Right cardiac atrium (tissue), 5 donors: ENCODE measurements around the gene FBXO8. TPM values are rescaled to one million over a fixed set of nuclear protein-coding genes. Genes with fewer than 3 reads are reported as not detected.

Experiments
- ATAC-seq, 2 donors: fragments of 200-7000 bp; cut with Tn5 transposase; one replicate each; pipeline versions ENCODE4 v1.8.0 to v1.9.1; 2020; ENCODE audit warnings: moderate library complexity in 2 of 2, mild to moderate bottlenecking in 1 of 2
- DNase-seq, 3 donors: peaks; one replicate each; pipeline ENCODE4 v3.0.0-alpha.2; 2020
- H3K27ac ChIP-seq: one replicate; pipeline ENCODE4 v1.5.1; 2013; ENCODE audit warnings: mild to moderate bottlenecking, low read length, control low read depth, moderate library complexity
- H3K27me3 ChIP-seq: one replicate; pipeline ENCODE4 v1.6.1; 2013; ENCODE audit not compliant: control insufficient read depth, insufficient read depth
- H3K4me1 ChIP-seq: one replicate; pipeline ENCODE4 v1.6.1; 2013; ENCODE audit warnings: low read length; ENCODE audit not compliant: control insufficient read depth, insufficient read depth
- H3K4me3 ChIP-seq: one replicate; pipeline ENCODE4 v1.5.1; 2013; ENCODE audit warnings: low read length, control low read depth
- H3K9me3 ChIP-seq: one replicate; pipeline ENCODE4 v1.6.1; 2013; ENCODE audit warnings: low read length; ENCODE audit not compliant: control insufficient read depth
- WGBS: extraction: QIAGEN DNeasy Blood & Tissue Kit; methylation state at CpG from one replicate; pipeline ENCODE4 v1.1.7; 2013; 5-methylcytosine and 5-hydroxymethylcytosine counted together
- intact Hi-C, 4 donors: fragments of 100-400 bp; cut with DNase I; formaldehyde crosslinking; loops; one replicate each; pipeline versions ENCODE4 v1.11.0 to v1.14.0; 2022 to 2023
- polyA plus RNA-seq: library from polyadenylated mRNA; stranded (reverse); fragments of 200-250 nt; gene quantifications from one replicate; pipeline ENCODE4 v1.2.3, GENCODE V29; 2013
- total RNA-seq, 4 donors: library from RNA; stranded (reverse); fragmentation: NEBNext Ultra II Directional; extraction: Animal tissue kit (Norgen Biotek cat#: 25700); gene quantifications; one replicate each; pipeline ENCODE4 v1.2.1, GENCODE V29; 2021
- donor health status: healthy with polysubstance abuse.
- donor health status: DM: no; HTN: yes; CAD: no.
- donor health status: DM: no; HTN: no; CAD: no.
- donor health status: DM: no; HTN: yes; CAD: no; lungs with severe emphysema.
- donor health status: DM: yes; HTN: yes; CAD: no.

FBXO8 gene
- total and polyA plus RNA-seq, 5 donors, result 22.5 to 32.0 (median 29.7) TPM

DNA sequence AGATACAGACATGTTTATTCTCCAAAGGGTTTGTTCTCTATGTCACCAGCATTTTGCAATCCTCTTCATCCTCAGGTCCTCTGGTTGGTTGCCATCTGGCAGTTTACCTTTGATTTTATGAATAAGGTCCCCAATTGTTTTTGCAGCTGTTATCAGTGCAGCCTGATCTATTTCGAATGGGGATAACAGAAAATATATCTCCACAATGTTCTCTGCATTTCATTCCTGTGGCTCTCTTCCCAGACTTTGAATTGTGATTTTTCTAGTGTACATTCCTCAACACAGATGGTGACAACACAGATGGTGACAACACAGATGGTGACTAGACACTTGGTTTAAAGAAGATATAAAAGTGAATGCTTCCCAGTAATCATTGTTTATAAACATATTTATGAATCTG is 74.1 kb downstream of the FBXO8 start:
- Histone ChIP-seq H3K27me3 (no peaks in the 10 kb centered on the region), H3K27ac (no peak overlapping the region), H3K9me3 (no peaks in the 10 kb centered on the region), H3K4me1 (no peaks in the 10 kb centered on the region), H3K4me3 (no peak overlapping the region)
- intact Hi-C loops, result no loop called here
- ATAC-seq, result no peak
- DNase-seq, result no peak
- 13% methylated on average over 1 of the region's 1 CpG for WGBS

- 63% methylated on average over 3 of the region's 3 CpGs for WGBS
- DNase-seq (no peak), ATAC-seq (no peak)
- Histone ChIP-seq H3K9me3 (no peaks in the 10 kb centered on the region), H3K27ac (no peak overlapping the region), H3K4me1 (no peaks in the 10 kb centered on the region), H3K4me3 (no peak overlapping the region), H3K27me3 (no peaks in the 10 kb centered on the region)
- intact Hi-C loops, result no loop called here
Measured at GRCh38 chr4:174207367-174207766, 76.1 kb downstream of the FBXO8 start.

DNA sequence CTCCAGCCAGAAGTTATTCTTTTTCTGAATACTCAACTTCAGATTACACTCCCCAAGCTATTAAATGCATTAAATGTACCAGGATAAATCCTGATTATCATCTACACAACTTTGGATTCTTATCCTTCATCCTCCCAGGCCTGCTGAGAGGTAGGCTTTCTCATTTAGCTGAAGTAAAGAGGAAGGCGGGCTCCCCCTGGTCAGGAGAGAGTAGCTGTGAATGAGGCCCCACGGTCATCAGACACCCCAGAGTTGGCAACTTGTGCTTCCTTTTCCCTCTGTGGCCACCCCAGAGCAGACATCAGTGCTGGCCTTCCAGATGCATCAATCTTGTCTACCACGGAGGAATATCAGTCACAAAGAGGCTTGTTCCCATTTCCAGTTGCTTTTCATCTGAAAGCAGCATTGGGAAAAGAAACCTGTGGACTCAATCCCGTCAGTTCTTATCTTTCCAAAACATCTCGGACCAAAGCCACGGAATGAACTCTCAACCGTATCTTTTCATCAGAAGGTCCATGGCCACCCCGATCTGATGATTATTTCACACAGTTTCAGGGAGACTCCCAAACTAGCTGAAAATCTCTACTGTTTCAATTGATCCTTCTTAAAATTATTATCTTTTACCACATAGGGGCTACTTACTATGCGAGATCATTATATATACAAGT is 79.2 kb downstream of the FBXO8 start:
- Histone ChIP-seq H3K4me3 (no peak overlapping the region), H3K27me3 (no peaks in the 10 kb centered on the region)
- intact Hi-C loops, result no loop called here

DNA sequence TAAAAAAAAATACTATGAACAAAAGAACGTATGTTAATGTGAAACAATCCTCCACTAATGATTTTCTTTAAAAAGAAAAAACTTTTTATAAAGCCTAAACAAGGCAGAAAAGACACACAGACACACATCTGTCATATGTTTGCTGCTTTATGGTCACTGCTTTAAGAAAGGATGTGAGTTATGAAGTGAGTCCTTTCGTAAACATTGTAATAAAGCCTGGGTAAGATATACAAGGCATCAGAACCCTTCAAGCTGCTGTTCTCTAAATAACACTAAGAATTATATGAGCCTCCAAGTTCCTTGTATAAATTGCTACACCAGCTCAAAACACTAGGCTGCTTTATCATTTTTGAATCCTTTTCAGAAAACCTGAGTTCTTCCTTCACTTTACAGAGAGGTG is 81.6 kb downstream of the FBXO8 start:
- intact Hi-C loops, result no loop called here
- Histone ChIP-seq H3K27ac (no peak overlapping the region), H3K9me3 (no peaks in the 10 kb centered on the region), H3K4me3 (no peak overlapping the region), H3K27me3 (no peaks in the 10 kb centered on the region), H3K4me1 (no peaks in the 10 kb centered on the region)
- WGBS, result 84% methylated on average over 2 of the region's 2 CpGs
- DNase-seq (no peak), ATAC-seq (no peak)

More for the DNA sequence above, 79.2 kb downstream of the FBXO8 start:
- Histone ChIP-seq H3K4me1 (no peaks in the 10 kb centered on the region), H3K27ac (no peak overlapping the region), H3K9me3 (no peaks in the 10 kb centered on the region)
- 75% methylated on average over 9 of the region's 9 CpGs for WGBS
- DNase-seq, result no peak
- no peak for ATAC-seq

DNA sequence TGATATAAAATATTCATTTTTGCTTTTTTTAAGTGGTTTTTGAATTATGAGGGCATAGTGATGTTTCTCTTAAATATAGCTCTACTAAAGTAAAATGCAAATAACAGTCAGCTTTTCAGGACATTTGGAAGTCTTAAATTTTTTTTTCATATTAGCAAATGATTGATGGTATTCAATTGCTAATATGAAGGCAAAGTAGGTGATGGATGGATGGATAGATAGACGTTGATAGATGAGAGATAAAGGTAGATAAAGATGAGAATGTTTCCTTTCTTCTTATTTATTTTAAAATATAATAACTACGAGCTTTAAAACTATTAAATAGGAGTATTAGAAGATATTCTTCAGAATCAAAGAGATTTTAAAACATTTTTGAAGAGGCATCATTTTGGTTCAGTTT is 83.7 kb downstream of the FBXO8 start:
- no peak for DNase-seq
- intact Hi-C loops, result no loop called here
- 64% methylated on average over 2 of the region's 2 CpGs for WGBS
- H3K27ac ChIP-seq, result no peak overlapping the region
- H3K27me3 ChIP-seq, result no peaks in the 10 kb centered on the region
- no peak overlapping the region for H3K4me3 ChIP-seq
- no peaks in the 10 kb centered on the region for H3K9me3 ChIP-seq
- no peaks in the 10 kb centered on the region for H3K4me1 ChIP-seq
- ATAC-seq, result no peak

- H3K4me1 ChIP-seq, result no peaks in the 10 kb centered on the region
- no peak overlapping the region for H3K4me3 ChIP-seq
- WGBS, result 35% methylated on average over 4 of the region's 4 CpGs
- no peaks in the 10 kb centered on the region for H3K27me3 ChIP-seq
- no peak for DNase-seq
- H3K27ac ChIP-seq, result no peak overlapping the region
- no peaks in the 10 kb centered on the region for H3K9me3 ChIP-seq
- intact Hi-C loops, result no loop called here
- ATAC-seq, result no peak
Measured at GRCh38 chr4:174198828-174199227, 84.6 kb downstream of the FBXO8 start.

DNA sequence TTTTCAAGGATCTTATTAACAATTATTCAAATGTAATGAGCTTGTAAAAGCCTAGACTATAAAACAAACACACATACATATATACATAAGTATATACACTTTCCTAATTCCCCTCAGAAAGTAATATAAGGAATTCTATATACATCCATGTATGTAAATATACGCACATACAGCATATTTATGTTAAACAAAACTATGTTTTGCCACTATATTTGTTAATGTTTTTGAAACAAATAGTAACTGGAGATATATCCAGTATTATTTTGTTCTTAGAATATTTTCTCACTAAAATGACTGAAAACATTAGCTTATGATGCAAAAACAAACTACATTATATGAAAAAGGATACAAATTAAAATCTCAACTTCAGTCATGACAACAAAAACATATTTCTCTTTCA is 85.1 kb downstream of the FBXO8 start:
- Histone ChIP-seq H3K27me3 (no peaks in the 10 kb centered on the region), H3K27ac (no peak overlapping the region), H3K9me3 (no peaks in the 10 kb centered on the region), H3K4me3 (no peak overlapping the region), H3K4me1 (no peaks in the 10 kb centered on the region)
- intact Hi-C loops, result no loop called here
- 92% methylated on average over 1 of the region's 1 CpG for WGBS
- ATAC-seq, result no peak
- no peak for DNase-seq

GRCh38 chr4:174193438-174194374 is 89.8 kb downstream of the FBXO8 start:
- no peak overlapping the region for H3K27ac ChIP-seq
- intact Hi-C loops, result no loop called here
- DNase-seq (no peak), ATAC-seq (no peak)
- H3K9me3 ChIP-seq, result no peaks in the 10 kb centered on the region
- H3K27me3 ChIP-seq, result no peaks in the 10 kb centered on the region
- no peak overlapping the region for H3K4me3 ChIP-seq
- H3K4me1 ChIP-seq, result no peaks in the 10 kb centered on the region
- 83% methylated on average over 4 of the region's 4 CpGs for WGBS

DNA sequence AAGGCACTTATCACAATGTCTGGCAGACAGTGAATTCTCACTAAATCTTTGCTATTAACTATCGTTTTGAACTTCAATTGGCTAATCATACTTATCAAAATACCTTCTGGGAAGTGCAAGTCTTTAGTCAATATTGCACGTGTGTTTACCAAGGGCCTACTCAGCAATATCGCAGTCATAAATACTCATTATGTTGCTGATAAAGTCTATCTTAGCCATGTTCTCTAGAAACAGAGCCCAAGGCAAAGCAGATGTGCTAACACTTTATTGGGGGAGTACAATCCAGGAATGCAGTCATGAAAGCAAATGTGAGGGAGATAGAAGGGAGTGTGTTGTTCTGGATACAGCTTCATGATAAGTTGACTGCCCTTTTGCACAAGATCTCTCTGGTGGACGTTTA is 90.5 kb downstream of the FBXO8 start:
- Histone ChIP-seq H3K27ac (no peak overlapping the region), H3K9me3 (no peaks in the 10 kb centered on the region), H3K27me3 (no peaks in the 10 kb centered on the region), H3K4me1 (no peaks in the 10 kb centered on the region), H3K4me3 (no peak overlapping the region)
- WGBS, result 68% methylated on average over 4 of the region's 4 CpGs
- intact Hi-C loops, result no loop called here
- DNase-seq (no peak), ATAC-seq (no peak)

DNA sequence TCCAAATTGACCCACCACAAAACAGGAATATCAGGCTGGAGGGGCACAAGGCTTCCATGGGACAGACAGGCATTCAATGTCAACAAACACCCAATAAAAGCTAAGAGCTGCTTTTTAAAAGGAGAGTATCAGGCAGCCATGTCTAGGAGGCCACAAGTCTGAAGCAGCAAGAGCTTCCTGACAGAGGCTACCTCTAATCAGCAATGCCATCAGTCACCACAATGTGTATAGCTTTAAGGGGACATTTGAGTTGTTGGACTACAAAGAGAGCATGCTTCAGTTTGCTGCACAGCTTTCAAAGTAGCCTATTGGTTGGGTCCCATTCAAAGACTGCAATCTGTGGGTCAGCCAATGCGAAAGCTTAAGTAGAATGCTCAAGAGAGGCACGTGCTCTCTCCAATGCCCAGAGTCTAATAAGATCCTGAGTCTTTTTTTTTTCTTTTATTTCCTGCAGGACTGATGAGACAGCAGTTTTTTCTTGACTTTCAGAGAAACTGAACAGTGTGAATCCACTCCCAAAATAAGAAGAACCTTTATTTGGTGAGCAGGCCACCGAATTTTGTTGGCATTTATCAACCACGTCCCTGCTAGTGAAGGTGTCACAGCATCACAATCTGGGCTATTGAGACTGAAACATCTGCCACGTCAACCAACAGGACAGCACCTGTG is 92.5 kb downstream of the FBXO8 start:
- no peak for DNase-seq
- 83% methylated on average over 5 of the region's 5 CpGs for WGBS
- no peaks in the 10 kb centered on the region for H3K4me1 ChIP-seq
- no peak overlapping the region for H3K4me3 ChIP-seq
- ATAC-seq, result no peak
- H3K9me3 ChIP-seq, result no peaks in the 10 kb centered on the region
- intact Hi-C loops, result no loop called here
- H3K27ac ChIP-seq, result no peak overlapping the region
- no peaks in the 10 kb centered on the region for H3K27me3 ChIP-seq

GRCh38 chr4:174189392-174190015 is 94.0 kb downstream of the FBXO8 start:
- H3K4me3 ChIP-seq, result no peak overlapping the region
- no peaks in the 10 kb centered on the region for H3K4me1 ChIP-seq
- intact Hi-C loops, result no loop called here
- no peak for ATAC-seq
- H3K27me3 ChIP-seq, result no peaks in the 10 kb centered on the region
- H3K9me3 ChIP-seq, result no peaks in the 10 kb centered on the region
- WGBS, result 70% methylated on average over 5 of the region's 5 CpGs
- no peak overlapping the region for H3K27ac ChIP-seq
- no peak for DNase-seq
